Neural progenitor cell (in vitro differentiated cells): ENCODE results near the gene DHX29.

Experiments used
- EZH2 ChIP-seq: fragments of 200-600 bp; sonication (generic); IDR thresholded peaks from 2 replicates; pipeline ENCODE4 v1.6.1; 2017; ENCODE audit warnings: antibody characterized with exemption, mild to moderate bottlenecking, moderate library complexity
- EZH2phosphoT487 ChIP-seq: fragments of 200-600 bp; sonication (generic); IDR thresholded peaks from 2 replicates; pipeline ENCODE4 v1.6.1; 2017; ENCODE audit warnings: antibody characterized with exemption
- TF ChIP-seq, protein P1 (sequence below): fragments of 200-600 bp; sonication (generic); IDR thresholded peaks from 2 replicates; pipeline ENCODE4 v1.5.1; 2017; ENCODE audit warnings: antibody characterized with exemption, mild to moderate bottlenecking

DNA sequence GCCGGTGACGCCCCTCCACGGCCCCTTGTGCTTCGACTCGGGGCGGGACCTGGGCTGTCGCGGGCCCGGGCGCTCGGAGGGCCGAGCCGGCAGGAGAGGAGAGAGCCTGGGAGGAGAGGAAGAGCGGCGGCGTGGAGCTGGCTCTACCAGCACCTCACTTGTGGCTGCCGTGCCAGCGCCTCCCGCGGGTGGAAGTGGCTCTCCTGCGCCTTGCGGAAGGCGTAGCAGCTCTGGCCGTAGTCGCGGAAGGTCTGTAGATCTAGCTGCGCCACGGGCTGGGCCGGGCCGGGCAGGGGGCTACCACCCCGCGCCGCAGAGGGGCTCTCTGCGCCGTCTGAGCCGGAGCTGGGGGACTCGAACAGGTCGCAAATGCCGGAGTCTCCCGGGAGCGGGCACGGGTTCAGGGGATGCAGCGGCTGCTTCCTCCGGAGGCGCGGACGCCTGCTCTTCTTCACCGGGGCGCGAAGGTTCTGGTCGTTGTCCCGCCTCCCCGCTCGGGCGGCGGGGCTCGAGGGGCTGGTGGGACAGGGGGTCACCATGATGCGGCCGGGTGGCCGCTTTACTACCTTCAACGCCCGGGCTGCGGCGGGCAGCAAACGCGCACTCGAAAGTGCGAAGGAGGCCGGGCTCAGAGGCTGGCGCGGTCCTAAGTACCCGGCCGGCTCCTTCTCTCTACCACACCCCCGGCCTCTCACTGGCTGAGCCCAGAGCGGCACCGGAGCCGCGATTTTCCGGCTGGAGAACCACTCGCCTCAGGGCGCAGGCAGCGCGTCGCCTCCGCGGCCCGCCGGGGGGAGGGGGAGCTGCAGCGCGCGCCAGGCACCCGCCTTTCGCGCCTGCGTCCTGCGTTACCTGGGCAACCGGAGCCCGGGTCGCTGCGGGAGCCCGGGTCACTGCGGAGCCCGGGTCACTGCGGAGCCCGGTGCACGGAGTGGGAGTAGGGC lies 74.2 kb downstream of the DHX29 start, which contains the start of gene CCNO:
- TF ChIP-seq, protein P1, sequence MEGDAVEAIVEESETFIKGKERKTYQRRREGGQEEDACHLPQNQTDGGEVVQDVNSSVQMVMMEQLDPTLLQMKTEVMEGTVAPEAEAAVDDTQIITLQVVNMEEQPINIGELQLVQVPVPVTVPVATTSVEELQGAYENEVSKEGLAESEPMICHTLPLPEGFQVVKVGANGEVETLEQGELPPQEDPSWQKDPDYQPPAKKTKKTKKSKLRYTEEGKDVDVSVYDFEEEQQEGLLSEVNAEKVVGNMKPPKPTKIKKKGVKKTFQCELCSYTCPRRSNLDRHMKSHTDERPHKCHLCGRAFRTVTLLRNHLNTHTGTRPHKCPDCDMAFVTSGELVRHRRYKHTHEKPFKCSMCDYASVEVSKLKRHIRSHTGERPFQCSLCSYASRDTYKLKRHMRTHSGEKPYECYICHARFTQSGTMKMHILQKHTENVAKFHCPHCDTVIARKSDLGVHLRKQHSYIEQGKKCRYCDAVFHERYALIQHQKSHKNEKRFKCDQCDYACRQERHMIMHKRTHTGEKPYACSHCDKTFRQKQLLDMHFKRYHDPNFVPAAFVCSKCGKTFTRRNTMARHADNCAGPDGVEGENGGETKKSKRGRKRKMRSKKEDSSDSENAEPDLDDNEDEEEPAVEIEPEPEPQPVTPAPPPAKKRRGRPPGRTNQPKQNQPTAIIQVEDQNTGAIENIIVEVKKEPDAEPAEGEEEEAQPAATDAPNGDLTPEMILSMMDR: no peak
- TF ChIP-seq EZH2 (no peak), EZH2phosphoT487 (no peak)
